GM19467 (cell line): ENCODE measurements around the gene PLEKHS1.
"Not testable (repeated sequence)": the region's sequence is repeated elsewhere in the genome, so short reads cannot be mapped to it uniquely, and the experiment has no call there.

Experiments used
- ATAC-seq: cut with Tn5 transposase; IDR thresholded peaks from one replicate; pipeline ENCODE4 v1.9.1; 2021; ENCODE audit warnings: mild to moderate bottlenecking, moderate library complexity; ENCODE audit not compliant: unreplicated experiment

PLEKHS1 gene

GRCh38 chr10:113740850-113741249 is 10.6 kb upstream of the PLEKHS1 start:
- ATAC-seq = no peak

GRCh38 chr10:113742466-113742865 is 9.0 kb upstream of the PLEKHS1 start:
- no peak for ATAC-seq

DNA sequence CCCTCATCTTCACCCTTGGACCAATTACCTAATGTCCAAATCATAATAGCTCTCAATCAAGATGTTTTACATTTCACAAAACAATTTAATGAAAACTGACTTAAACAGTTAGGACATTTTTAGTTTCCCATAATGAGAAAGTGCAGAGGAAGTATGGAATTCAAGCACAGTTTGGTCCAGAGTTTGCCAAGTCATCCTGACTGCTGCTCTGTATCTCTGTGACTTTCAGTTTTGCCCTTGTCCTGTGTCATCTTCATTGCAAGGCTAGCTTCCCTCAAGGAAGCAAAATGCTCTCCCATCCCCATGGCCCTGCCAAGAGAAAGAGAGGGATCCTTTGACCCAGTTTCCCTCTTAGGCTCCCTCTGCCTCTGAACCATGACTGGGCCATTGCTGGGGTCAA is 7.9 kb upstream of the PLEKHS1 start:
- ATAC-seq = no peak

DNA sequence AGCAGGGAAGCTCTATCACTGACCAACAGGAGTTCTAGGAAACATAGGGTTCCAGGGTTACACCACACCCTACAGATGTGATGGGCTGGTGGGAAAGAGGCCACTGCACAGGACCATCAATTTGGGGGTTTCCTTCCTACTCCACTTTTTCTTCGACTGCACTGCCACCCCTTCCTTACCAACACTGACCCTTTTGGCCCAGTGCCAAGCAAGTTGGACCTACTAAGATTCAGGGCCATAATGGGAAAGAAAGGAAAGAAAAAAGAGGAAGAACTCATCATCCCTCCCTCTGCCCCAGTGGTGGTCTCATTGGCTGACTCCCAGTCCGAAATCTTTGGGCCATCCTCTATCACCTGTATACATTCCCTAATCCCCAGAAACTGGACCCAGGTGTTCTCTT is 6.1 kb upstream of the PLEKHS1 start:
- no peak for ATAC-seq

DNA sequence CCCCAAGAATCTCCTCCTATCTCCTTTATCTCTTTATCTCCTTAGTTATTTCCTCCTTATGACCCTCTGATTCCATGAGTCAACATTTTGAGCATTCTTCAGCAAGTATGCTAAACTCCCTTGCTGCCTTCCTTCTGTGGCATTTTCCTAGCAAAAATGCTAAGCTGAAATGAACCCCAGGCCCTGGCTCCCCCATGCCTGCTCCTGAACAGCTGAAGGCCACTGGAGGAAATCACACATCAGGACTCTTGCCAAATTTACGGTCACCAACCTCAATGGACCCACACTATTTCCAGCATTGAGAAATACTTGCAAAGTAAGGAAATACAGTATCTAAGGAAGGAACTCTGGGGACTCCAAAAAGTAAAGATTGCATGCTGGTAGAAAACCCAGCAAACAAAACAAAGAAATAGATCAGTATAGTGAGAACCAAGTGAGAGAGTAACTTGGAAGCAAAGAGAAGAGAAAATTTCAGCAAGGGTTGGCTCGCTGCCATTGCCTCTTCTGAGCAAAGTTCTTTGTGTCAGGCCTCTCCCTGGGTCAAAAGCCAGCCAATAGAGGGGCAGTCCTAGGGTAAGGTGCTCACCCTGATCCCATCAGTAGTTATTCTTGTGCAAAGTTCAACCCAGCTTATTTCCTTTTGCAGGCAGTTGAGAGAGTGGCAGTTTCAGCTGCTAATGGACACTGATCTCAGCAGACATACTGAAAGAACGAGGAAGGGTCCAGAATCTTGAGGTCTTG is 5.1 kb upstream of the PLEKHS1 start:
- no peak for ATAC-seq

GRCh38 chr10:113752553-113752952 is 1.1 kb downstream of the PLEKHS1 start:
- ATAC-seq = no peak

- ATAC-seq = no peak
These were observed 1.7 kb downstream of the PLEKHS1 start for GRCh38 chr10:113753020-113753692.

DNA sequence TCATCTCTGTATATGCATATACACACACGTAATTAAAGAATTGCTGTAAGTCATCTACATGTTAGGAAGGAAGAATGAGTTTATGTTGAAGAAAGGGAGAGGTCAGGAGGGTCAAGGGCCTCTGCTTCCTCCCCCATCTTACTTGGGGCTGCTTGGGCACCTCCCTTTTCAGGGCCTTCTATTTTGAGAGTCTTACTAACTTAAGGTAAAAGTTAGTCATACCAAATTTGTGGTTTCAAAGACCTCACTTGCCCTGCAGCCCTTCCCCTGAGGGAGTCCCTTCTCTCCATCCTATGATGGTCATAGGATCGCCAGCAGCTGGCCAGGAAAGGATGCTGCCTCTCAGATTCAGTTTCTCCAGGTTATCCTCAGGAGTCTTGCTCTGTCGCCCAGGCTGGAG is 2.6 kb downstream of the PLEKHS1 start:
- ATAC-seq = no peak

DNA sequence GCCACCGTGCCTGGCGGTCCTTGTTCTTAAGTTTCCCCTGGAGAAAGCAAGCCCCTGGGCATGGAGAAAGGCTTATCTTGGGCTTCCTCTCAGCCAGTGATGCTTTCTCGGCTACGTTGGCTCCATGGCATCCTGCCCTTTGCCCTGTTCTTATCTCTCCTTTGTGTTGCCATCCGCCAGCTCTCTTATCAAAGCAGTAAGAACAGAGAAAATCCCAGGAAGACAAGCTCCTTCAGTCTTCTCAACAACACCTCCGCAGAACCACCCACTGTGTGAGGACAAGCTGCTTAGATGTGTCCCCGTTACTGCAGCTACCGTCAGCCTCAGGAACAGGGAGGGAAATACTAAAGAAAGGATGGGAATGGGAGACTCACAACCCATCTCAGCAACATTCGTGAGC is 3.3 kb downstream of the PLEKHS1 start:
- ATAC-seq = no peak

DNA sequence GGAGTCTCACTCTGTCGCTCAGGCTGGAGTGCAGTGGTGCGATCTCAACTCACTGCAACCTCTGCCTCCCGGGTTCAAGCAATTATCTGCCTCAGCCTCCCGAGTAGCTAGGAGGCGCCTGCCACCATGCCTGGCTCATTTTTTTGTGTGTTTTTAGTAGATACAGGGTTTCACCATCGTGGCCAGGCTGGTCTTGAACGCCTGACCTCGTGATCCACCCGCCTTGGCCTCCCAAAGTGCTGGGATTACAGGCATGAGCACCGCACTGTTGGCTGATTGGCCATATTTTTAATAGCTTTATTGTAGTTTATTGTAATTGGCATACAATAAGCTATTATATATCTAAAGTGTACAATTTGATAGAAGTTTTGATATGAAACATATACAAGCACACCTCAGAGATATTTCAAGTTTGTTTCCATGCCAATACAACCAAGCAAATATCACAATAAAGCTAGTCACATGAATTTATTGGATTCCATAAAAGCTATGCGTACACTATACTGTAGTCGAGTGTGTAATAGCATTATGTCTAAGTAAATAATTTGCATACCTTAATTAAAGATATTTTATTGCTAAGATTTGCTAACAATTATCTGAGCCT is 5.6 kb downstream of the PLEKHS1 start:
- no peak for ATAC-seq

- ATAC-seq = no peak
These were observed 10.6 kb downstream of the PLEKHS1 start for GRCh38 chr10:113762083-113762482.

DNA sequence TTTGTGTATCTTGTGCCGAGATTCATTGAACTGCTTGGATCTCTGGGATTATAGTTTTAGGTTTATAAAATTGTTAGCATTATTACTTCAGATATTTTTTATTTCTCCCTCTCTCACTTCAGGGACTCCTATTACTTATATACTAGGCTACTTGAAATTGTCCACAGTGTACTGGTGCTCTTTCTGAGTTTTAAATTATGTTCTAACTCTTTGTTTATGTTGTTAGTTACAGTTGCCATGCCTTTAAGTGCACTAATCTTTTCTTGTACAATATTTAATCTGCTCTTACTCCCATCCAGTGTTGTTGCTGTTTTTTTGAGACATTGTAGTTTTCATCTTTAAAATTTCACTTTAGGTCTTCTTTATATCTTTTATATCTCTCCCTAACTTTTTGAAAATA is 13.1 kb downstream of the PLEKHS1 start:
- no peak for ATAC-seq

- no peak for ATAC-seq
These were observed 14.4 kb downstream of the PLEKHS1 start for GRCh38 chr10:113765910-113766309.

DNA sequence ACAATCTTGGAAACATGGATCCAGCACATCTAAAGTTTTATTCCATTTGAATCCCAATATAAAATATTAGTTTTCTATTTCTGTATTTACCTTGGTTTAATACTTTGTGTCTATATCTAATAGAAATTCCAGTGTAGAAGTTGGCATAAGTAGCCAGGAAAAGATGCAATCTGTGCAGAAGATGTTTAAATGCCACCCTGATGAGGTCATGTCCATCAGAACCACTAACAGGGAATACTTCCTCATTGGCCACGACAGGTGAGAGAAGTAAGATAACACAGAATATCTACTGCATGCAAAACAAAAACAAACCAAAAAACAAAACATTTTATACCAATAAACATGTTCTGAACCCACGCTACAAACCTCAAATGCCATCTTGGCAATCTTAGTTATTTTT is 15.7 kb downstream of the PLEKHS1 start:
- ATAC-seq = no peak

- no peak for ATAC-seq
These were observed 18.9 kb downstream of the PLEKHS1 start for GRCh38 chr10:113770346-113770745.

- not testable (repeated sequence) for ATAC-seq
These were observed 19.6 kb downstream of the PLEKHS1 start for GRCh38 chr10:113771131-113771530.

DNA sequence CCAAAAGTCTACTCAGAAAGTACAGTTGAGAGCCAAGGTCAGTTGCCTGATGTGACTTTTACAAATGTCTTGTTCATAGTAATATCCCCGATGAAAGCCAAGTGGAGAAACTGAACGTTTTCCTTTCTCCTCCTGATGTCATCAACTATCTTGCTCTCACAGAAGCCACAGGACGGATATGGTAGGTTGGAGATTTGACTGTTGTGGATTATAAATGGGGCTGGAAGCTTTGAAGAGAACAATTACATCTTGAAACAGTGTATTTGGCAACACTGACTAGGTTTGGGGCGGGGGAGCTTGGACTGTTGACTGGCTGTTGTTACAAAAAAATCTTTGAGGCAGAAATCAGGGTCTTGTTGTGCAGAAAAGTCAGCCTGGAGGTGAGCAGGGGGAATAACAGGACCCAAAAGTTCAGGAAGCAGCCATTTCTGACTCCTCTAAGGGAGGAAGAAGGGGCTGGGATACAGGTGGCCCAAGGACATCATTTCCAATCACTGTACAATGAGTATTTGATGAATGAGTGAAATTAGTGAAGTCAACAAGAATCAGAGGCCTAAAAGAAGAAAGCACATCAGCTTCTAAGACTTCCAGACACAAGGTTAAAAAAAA is 24.3 kb downstream of the PLEKHS1 start:
- ATAC-seq = no peak

DNA sequence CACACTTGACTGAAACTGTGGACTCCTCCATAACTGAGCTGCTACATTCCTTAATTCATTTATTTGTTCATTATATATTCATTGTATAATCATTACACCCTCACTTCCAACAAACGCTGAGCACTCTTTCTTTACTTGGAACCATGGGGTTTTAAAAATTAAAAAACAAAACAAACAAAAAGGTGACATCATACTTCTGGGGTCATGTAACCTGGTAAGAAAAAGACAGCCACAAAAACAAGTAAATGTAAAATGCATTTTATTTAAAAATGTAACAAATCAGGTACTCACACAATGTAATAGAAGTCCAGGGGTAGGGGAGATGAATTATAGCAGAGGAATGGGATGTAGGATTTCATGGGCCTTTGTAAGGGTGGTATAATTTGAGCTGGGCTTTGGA is 25.1 kb downstream of the PLEKHS1 start:
- no peak for ATAC-seq

- ATAC-seq = no peak
These were observed 29.3 kb downstream of the PLEKHS1 start for GRCh38 chr10:113780681-113781250.

GRCh38 chr10:113782367-113782766 is 30.9 kb downstream of the PLEKHS1 start:
- ATAC-seq = no peak

GRCh38 chr10:113782986-113783704 is 31.7 kb downstream of the PLEKHS1 start:
- ATAC-seq = no peak
